Trophoblast cell (in vitro differentiated cells and primary cell): Measurements from ENCODE around the gene ABHD5.
A peak's percentile ranks its signal among the peaks of the same experiment; 100 is the strongest.
"Not testable (repeated sequence)": the region's sequence is repeated elsewhere in the genome, so short reads cannot be mapped to it uniquely, and the experiment has no call there.

Source experiments
- DNase-seq, 2 donors: peaks; one replicate each; pipeline ENCODE4 v3.0.0-alpha.2; 2016
- H2AFZ ChIP-seq: 2 replicates; pipeline ENCODE4 v1.6.1; 2013; ENCODE audit warnings: low read length, moderate library complexity, mild to moderate bottlenecking; ENCODE audit not compliant: insufficient read depth, poor library complexity
- H2AK5ac ChIP-seq: 2 replicates; pipeline ENCODE4 v1.6.1; 2013; ENCODE audit warnings: mild to moderate bottlenecking, low read length
- H2BK120ac ChIP-seq: 2 replicates; pipeline ENCODE4 v1.6.1; 2013; ENCODE audit warnings: low read length, mild to moderate bottlenecking, moderate library complexity; ENCODE audit not compliant: insufficient read depth, poor library complexity
- H2BK12ac ChIP-seq: 2 replicates; pipeline ENCODE4 v1.6.1; 2013; ENCODE audit warnings: mild to moderate bottlenecking, low read length, moderate library complexity
- H2BK5ac ChIP-seq: 2 replicates; pipeline ENCODE4 v1.6.1; 2013; ENCODE audit warnings: low read length, low read depth, moderate library complexity, mild to moderate bottlenecking; ENCODE audit not compliant: poor library complexity
- H3K14ac ChIP-seq: 2 replicates; pipeline ENCODE4 v1.6.1; 2013; ENCODE audit warnings: mild to moderate bottlenecking, low read length
- H3K18ac ChIP-seq: 2 replicates; pipeline ENCODE4 v1.6.1; 2013; ENCODE audit warnings: mild to moderate bottlenecking, low read length
- H3K23ac ChIP-seq: 2 replicates; pipeline ENCODE4 v1.6.1; 2013; ENCODE audit warnings: low read length
- H3K27ac ChIP-seq: 2 replicates; pipeline ENCODE4 v1.5.1; 2013; ENCODE audit warnings: low read depth, mild to moderate bottlenecking, inconsistent platforms, low read length, moderate library complexity
- H3K27me3 ChIP-seq: 2 replicates; pipeline ENCODE4 v1.6.1; 2013; ENCODE audit warnings: inconsistent platforms, mild to moderate bottlenecking, low read length, moderate library complexity; ENCODE audit not compliant: insufficient read depth
- H3K36me3 ChIP-seq, 2 experiments: 1 replicate in 1 of 2; 2 replicates in 1 of 2; pipeline ENCODE4 v1.6.1; 2013; ENCODE audit warnings: low read length in 2 of 2, mild to moderate bottlenecking in 2 of 2, moderate library complexity in 1 of 2; ENCODE audit not compliant: insufficient read depth in 2 of 2, control insufficient read depth in 1 of 2
- H3K4ac ChIP-seq: 2 replicates; pipeline ENCODE4 v1.6.1; 2013; ENCODE audit warnings: low read depth, mild to moderate bottlenecking, low read length, moderate library complexity
- H3K4me1 ChIP-seq, 2 experiments: 1 replicate in 1 of 2; 2 replicates in 1 of 2; pipeline ENCODE4 v1.6.1; 2013; ENCODE audit warnings: low read length in 2 of 2, mild to moderate bottlenecking in 2 of 2, moderate library complexity in 1 of 2; ENCODE audit not compliant: insufficient read depth in 2 of 2, control insufficient read depth in 1 of 2
- H3K4me2 ChIP-seq: 2 replicates; pipeline ENCODE4 v1.6.1; 2013; ENCODE audit warnings: inconsistent platforms, mild to moderate bottlenecking, low read length, moderate library complexity
- H3K4me3 ChIP-seq: 2 replicates; pipeline ENCODE4 v1.5.1; 2013; ENCODE audit warnings: mild to moderate bottlenecking, low read depth, low read length, inconsistent platforms
- H3K79me1 ChIP-seq: one replicate; pipeline ENCODE4 v1.6.1; 2013; ENCODE audit warnings: low read length
- H3K79me2 ChIP-seq: 2 replicates; pipeline ENCODE4 v1.6.1; 2013; ENCODE audit warnings: low read length, mild to moderate bottlenecking; ENCODE audit not compliant: control insufficient read depth, insufficient read depth, poor library complexity
- H3K9ac ChIP-seq: 2 replicates; pipeline ENCODE4 v1.6.1; 2013; ENCODE audit warnings: mild to moderate bottlenecking, low read length
- H3K9me3 ChIP-seq: 2 replicates; pipeline ENCODE4 v1.6.1; 2013; ENCODE audit warnings: low read depth, mild to moderate bottlenecking, control low read depth, inconsistent platforms, low read length; ENCODE audit not compliant: insufficient read depth
- H4K12ac ChIP-seq: 2 replicates; pipeline ENCODE4 v1.6.1; 2013; ENCODE audit warnings: low read depth, mild to moderate bottlenecking, low read length, moderate library complexity
- H4K8ac ChIP-seq: 2 replicates; pipeline ENCODE4 v1.6.1; 2013; ENCODE audit warnings: low read depth, mild to moderate bottlenecking, low read length, moderate library complexity
- H4K91ac ChIP-seq: one replicate; pipeline ENCODE4 v1.6.1; 2013; ENCODE audit warnings: low read depth, mild to moderate bottlenecking, low read length, moderate library complexity
- WGBS: extraction: QIAGEN DNeasy Blood & Tissue Kit; methylation state at CpG from one replicate; pipeline ENCODE4 v1.1.7; 2013; ENCODE audit warnings: missing lambda C conversion rate; ENCODE audit not compliant: insufficient read length, insufficient coverage; ENCODE audit errors: extremely low coverage; 5-methylcytosine and 5-hydroxymethylcytosine counted together

ABHD5 gene

GRCh38 chr3:43674345-43675085 is 16.2 kb upstream of the ABHD5 start:
- WGBS, result no CpG with 5 or more reads among the region's 3 CpGs
- no peak overlapping the region for H3K4me3 ChIP-seq
- peaks cover 0 to 3% of the 10 kb centered on the region in 2 experiments for H3K4me1 ChIP-seq

GRCh38 chr3:43675593-43675992 is 15.1 kb upstream of the ABHD5 start:
- Histone ChIP-seq H3K18ac (no peak overlapping the region), H3K14ac (no peak overlapping the region), H3K79me1 (no peaks in the 10 kb centered on the region), H2AFZ (no peak overlapping the region), H4K91ac (no peak overlapping the region), H3K9ac (no peak overlapping the region), H4K8ac (no peak overlapping the region), H3K27me3 (no peaks in the 10 kb centered on the region), H2BK12ac (no peak overlapping the region), H3K4me1 (peaks cover 0 to 3% of the 10 kb centered on the region in 2 experiments), H2BK5ac (no peak overlapping the region), H3K4ac (no peak overlapping the region), H3K4me3 (no peak overlapping the region), H3K79me2 (no peaks in the 10 kb centered on the region), H3K23ac (no peak overlapping the region), H3K4me2 (no peak overlapping the region), H3K27ac (no peak overlapping the region), H2AK5ac (no peak overlapping the region), H2BK120ac (no peak overlapping the region), H3K36me3 (peaks cover 0 to 2% of the 10 kb centered on the region in 2 experiments), H3K9me3 (no peaks in the 10 kb centered on the region), H4K12ac (no peak overlapping the region)
- no peak for DNase-seq

More at GRCh38 chr3:43674345-43675085, 16.2 kb upstream of the ABHD5 start:
- no peak overlapping the region for H3K18ac ChIP-seq
- H3K27ac ChIP-seq, result no peak overlapping the region
- no peak overlapping the region for H4K12ac ChIP-seq
- H3K4me2 ChIP-seq, result no peak overlapping the region
- no peak overlapping the region for H2BK5ac ChIP-seq
- H3K9ac ChIP-seq, result no peak overlapping the region
- no peaks in the 10 kb centered on the region for H3K79me1 ChIP-seq
- no peak overlapping the region for H3K23ac ChIP-seq
- no peak overlapping the region for H2BK12ac ChIP-seq
- no peaks in the 10 kb centered on the region for H3K27me3 ChIP-seq
- H3K36me3 ChIP-seq, result peaks cover 0 to 2% of the 10 kb centered on the region in 2 experiments
- no peak overlapping the region for H4K8ac ChIP-seq
- no peak overlapping the region for H3K14ac ChIP-seq
- no peaks in the 10 kb centered on the region for H3K79me2 ChIP-seq
- no peak overlapping the region for H3K4ac ChIP-seq
- no peak overlapping the region for H2AK5ac ChIP-seq
- DNase-seq, result no peak
- H2AFZ ChIP-seq, result no peak overlapping the region
- H4K91ac ChIP-seq, result no peak overlapping the region
- no peak overlapping the region for H2BK120ac ChIP-seq
- H3K9me3 ChIP-seq, result no peaks in the 10 kb centered on the region

GRCh38 chr3:43676441-43676840 is 14.3 kb upstream of the ABHD5 start:
- no peak overlapping the region for H3K9ac ChIP-seq
- H4K8ac ChIP-seq, result no peak overlapping the region
- no CpG with 5 or more reads among the region's 1 CpG for WGBS
- H3K4me3 ChIP-seq, result no peak overlapping the region
- H3K79me1 ChIP-seq, result no peaks in the 10 kb centered on the region
- DNase-seq, result no peak
- no peaks in the 10 kb centered on the region for H3K27me3 ChIP-seq
- H3K79me2 ChIP-seq, result no peaks in the 10 kb centered on the region
- no peak overlapping the region for H2AK5ac ChIP-seq
- H3K14ac ChIP-seq, result no peak overlapping the region
- no peak overlapping the region for H4K12ac ChIP-seq
- H3K4ac ChIP-seq, result no peak overlapping the region
- H3K23ac ChIP-seq, result no peak overlapping the region
- H2BK120ac ChIP-seq, result no peak overlapping the region
- H3K18ac ChIP-seq, result no peak overlapping the region
- H3K36me3 ChIP-seq, result peaks cover 0 to 2% of the 10 kb centered on the region in 2 experiments
- H3K4me1 ChIP-seq, result peaks cover 0 to 3% of the 10 kb centered on the region in 2 experiments
- no peak overlapping the region for H2BK5ac ChIP-seq
- H4K91ac ChIP-seq, result no peak overlapping the region
- H3K9me3 ChIP-seq, result no peaks in the 10 kb centered on the region
- no peak overlapping the region for H3K4me2 ChIP-seq
- no peak overlapping the region for H3K27ac ChIP-seq
- no peak overlapping the region for H2BK12ac ChIP-seq
- H2AFZ ChIP-seq, result no peak overlapping the region

- not testable (repeated sequence) for H2BK5ac ChIP-seq, H3K27ac ChIP-seq, H3K4ac ChIP-seq, H2AK5ac ChIP-seq, H3K36me3 ChIP-seq, H4K8ac ChIP-seq, H2BK12ac ChIP-seq, H4K91ac ChIP-seq, H3K79me1 ChIP-seq, H3K4me1 ChIP-seq, H3K9ac ChIP-seq, H3K79me2 ChIP-seq, H3K27me3 ChIP-seq, H2AFZ ChIP-seq, H3K9me3 ChIP-seq, H3K14ac ChIP-seq, H3K4me2 ChIP-seq, H3K4me3 ChIP-seq, H3K18ac ChIP-seq, H2BK120ac ChIP-seq, H3K23ac ChIP-seq, H4K12ac ChIP-seq
- DNase-seq, result peak in 1 of 2 donors; percentile 49
- WGBS, result no CpG with 5 or more reads among the region's 8 CpGs
Observed at GRCh38 chr3:43678375-43678774, 12.4 kb upstream of the ABHD5 start.
